Upper lobe of left lung (tissue), 6 donors: ENCODE measurements around the gene GRIK3. TPM values are rescaled to one million over a fixed set of nuclear protein-coding genes. Genes with fewer than 3 reads are reported as not detected.

ENCODE experiments used
- ATAC-seq, 2 donors: fragments of 200-7000 bp; cut with Tn5 transposase; one replicate each; pipeline ENCODE4 v1.9.1; 2022; ENCODE audit warnings: mild to moderate bottlenecking in 2 of 2, moderate library complexity in 2 of 2; ENCODE audit not compliant: low FRiP score in 2 of 2
- DNase-seq, 2 donors: peaks; one replicate each; pipeline ENCODE4 v3.0.0-alpha.2; 2019 to 2020
- H3K27ac ChIP-seq, 4 donors: fragments of 200-600 bp; sonication (generic); one replicate each; pipeline ENCODE4 v1.5.1; 2016 to 2019
- H3K27me3 ChIP-seq, 4 donors: fragments of 200-600 bp; sonication (generic); one replicate each; pipeline ENCODE4 v1.5.1; 2017 to 2019
- H3K36me3 ChIP-seq, 4 donors: fragments of 200-600 bp; sonication (generic); one replicate each; pipeline ENCODE4 v1.5.1; 2016 to 2019
- H3K4me1 ChIP-seq, 4 donors: fragments of 200-600 bp; sonication (generic); one replicate each; pipeline ENCODE4 v1.5.1; 2018 to 2019
- H3K4me3 ChIP-seq, 4 donors: fragments of 200-600 bp; sonication (generic); one replicate each; pipeline ENCODE4 v1.5.1; 2017 to 2019; ENCODE audit warnings: mild to moderate bottlenecking in 2 of 4, moderate library complexity in 1 of 4
- H3K9me3 ChIP-seq, 4 donors: fragments of 200-600 bp; sonication (generic); one replicate each; pipeline ENCODE4 v1.5.1; 2018 to 2019
- EP300 ChIP-seq, 4 donors: sonication (generic); formaldehyde crosslinking; IDR thresholded peaks; one replicate each; pipeline ENCODE4 v1.5.1; 2017; ENCODE audit warnings: antibody characterized with exemption in 4 of 4, control low read depth in 2 of 4
- POLR2A ChIP-seq, 4 donors: fragments of 450-650 bp; IDR thresholded peaks; one replicate each; pipeline ENCODE4 v1.5.1; 2016 to 2017; ENCODE audit warnings: antibody characterized with exemption in 4 of 4, mild to moderate bottlenecking in 2 of 4
- POLR2AphosphoS5 ChIP-seq, 2 donors: sonication (generic); formaldehyde crosslinking; IDR thresholded peaks; one replicate each; pipeline ENCODE4 v1.5.1; 2017; ENCODE audit warnings: antibody characterized with exemption in 2 of 2
- WGBS, 2 donors: methylation state at CpG; one replicate each; pipeline ENCODE4 v1.1.5; 2017 to 2018; 5-methylcytosine and 5-hydroxymethylcytosine counted together
- total RNA-seq, 6 donors: library from RNA; depleted of rRNA in 4 of 6; stranded (reverse); fragments of >200 nt in 4 of 6; gene quantifications; one replicate each; pipeline versions ENCODE4 v1.1.0 to v1.2.1, GENCODE V29; 2016 to 2021
- TF ChIP-seq, protein P1 (sequence below), 6 experiments: fragments of 450-650 bp in 4 of 6; fragments of 200-600 bp in 2 of 6; sonication (generic) in 2 of 6; IDR thresholded peaks; one replicate each; pipeline ENCODE4 v1.5.1; 2016 to 2019; ENCODE audit warnings: antibody characterized with exemption in 6 of 6
- donor health status: DM: no; HTN: no; CAD: no; lungs with moderate emphysema.
- donor health status: DM: no; HTN: yes; CAD: no; lungs with severe emphysema.

The GRIK3 gene
- total RNA-seq, 6 donors from 2014 or later: 0.10 to 0.22 TPM; not detected in 4

DNA sequence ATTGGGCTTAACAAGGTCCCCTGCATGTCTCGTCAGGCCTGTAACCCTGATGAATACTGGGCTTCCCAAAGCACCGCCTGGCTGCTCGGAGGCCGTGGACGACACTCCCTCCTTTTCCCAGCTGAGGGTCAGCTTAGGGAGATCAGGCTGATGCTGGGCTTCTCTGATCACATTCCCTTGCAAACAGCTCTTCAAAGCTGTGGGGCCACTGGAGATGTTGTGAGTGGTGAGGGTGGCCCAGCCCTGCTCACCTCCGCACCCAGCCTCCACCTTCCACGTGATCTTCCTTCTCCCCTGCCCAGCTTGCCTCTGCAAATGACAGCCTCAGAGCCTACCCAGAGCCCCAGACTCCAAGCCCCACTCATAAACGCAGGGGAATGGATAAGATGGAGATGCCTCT is 195.4 kb downstream of the GRIK3 start:
- 53 to 60% methylated on average over 8 of the region's 8 CpGs for WGBS, 2 donors
- H3K4me3 ChIP-seq: no peak overlapping the region

DNA sequence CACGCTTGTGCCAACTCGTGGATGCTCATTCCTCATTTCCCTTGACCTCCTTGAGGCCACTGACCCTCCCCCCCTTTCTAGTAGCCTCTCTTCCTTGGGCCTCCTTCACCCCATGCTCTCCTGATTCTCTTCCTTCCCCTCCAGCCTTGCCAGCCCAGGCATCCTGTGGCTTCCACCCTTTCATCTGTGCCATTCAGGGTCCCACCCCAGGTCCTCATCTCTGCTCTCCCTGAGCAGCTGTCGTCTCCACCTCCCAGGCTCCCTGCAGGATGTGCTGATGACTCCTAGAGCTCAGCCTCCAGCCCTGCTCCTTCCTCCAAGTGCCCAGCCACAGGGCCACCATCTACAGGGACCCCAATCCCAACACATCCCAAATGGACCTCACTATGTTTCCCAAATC is 197.4 kb downstream of the GRIK3 start:
- Histone ChIP-seq H3K4me3 (no peak overlapping the region), H3K36me3 (no peaks in the 10 kb centered on the region), H3K9me3 (no peaks in the 10 kb centered on the region), H3K27me3 (no peaks in the 10 kb centered on the region), H3K27ac (no peak overlapping the region), H3K4me1 (no peaks in the 10 kb centered on the region)
- WGBS, 2 donors: 37 to 39% methylated on average over 3 of the region's 3 CpGs
- ATAC-seq (no peak), DNase-seq (no peak)
- TF ChIP-seq POLR2AphosphoS5 (IDR thresholded peaks at IDR 0.05): no peak
- no peak for TF ChIP-seq EP300 (IDR thresholded peaks at IDR 0.05)
- no peak for TF ChIP-seq POLR2A (IDR thresholded peaks at IDR 0.05)
- TF ChIP-seq, protein P1, sequence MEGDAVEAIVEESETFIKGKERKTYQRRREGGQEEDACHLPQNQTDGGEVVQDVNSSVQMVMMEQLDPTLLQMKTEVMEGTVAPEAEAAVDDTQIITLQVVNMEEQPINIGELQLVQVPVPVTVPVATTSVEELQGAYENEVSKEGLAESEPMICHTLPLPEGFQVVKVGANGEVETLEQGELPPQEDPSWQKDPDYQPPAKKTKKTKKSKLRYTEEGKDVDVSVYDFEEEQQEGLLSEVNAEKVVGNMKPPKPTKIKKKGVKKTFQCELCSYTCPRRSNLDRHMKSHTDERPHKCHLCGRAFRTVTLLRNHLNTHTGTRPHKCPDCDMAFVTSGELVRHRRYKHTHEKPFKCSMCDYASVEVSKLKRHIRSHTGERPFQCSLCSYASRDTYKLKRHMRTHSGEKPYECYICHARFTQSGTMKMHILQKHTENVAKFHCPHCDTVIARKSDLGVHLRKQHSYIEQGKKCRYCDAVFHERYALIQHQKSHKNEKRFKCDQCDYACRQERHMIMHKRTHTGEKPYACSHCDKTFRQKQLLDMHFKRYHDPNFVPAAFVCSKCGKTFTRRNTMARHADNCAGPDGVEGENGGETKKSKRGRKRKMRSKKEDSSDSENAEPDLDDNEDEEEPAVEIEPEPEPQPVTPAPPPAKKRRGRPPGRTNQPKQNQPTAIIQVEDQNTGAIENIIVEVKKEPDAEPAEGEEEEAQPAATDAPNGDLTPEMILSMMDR (IDR thresholded peaks at IDR 0.05): no peak

More for the DNA sequence above, 195.4 kb downstream of the GRIK3 start:
- H3K4me1 ChIP-seq: no peaks in the 10 kb centered on the region
- H3K9me3 ChIP-seq: no peaks in the 10 kb centered on the region
- DNase-seq (no peak), ATAC-seq (no peak)
- H3K27ac ChIP-seq: no peak overlapping the region
- H3K36me3 ChIP-seq: no peaks in the 10 kb centered on the region
- no peaks in the 10 kb centered on the region for H3K27me3 ChIP-seq
- TF ChIP-seq EP300 (IDR thresholded peaks at IDR 0.05) (no peak), POLR2AphosphoS5 (IDR thresholded peaks at IDR 0.05) (no peak), POLR2A (IDR thresholded peaks at IDR 0.05) (no peak)
- TF ChIP-seq, protein P1 (IDR thresholded peaks at IDR 0.05): no peak

DNA sequence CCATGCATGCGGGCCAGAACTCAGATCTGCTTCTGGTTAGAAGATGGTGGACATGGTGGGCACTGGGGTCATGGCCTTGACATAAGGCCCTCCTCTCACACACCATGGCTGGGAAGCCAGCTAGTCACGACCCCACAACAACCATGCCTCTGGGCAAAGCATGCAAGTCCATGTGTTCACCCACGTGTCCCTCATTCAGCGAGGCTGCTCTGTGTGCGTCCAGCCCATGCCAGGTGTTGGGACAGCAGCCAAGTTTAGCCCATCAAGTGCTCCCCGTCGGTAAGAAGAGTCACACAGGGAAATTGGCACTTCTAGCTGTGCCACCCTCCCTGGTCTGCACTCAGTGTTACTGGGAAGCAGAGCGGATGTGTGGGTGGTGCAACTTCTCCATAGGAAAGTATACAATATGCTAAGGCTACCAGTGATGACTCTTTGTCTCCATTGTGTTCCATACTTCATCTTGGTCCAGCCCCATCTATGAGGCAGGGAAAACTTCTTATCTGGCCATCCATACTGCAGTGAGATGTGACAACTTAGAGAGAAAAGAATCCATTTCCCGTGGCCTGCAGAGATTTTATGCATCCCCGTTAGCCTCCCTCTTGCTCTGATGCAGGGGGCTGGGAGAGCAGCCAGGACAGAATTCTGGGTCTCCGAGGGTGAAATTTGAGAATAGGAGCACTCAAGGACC is 198.0 kb downstream of the GRIK3 start:
- 58 to 62% methylated on average over 5 to 11 of the region's 11 CpGs for WGBS, 2 donors
- ATAC-seq (no peak), DNase-seq (no peak)
- H3K36me3 ChIP-seq: no peaks in the 10 kb centered on the region
- H3K4me1 ChIP-seq: no peaks in the 10 kb centered on the region
- no peak overlapping the region for H3K27ac ChIP-seq
- TF ChIP-seq POLR2A (IDR thresholded peaks at IDR 0.05) (no peak), EP300 (IDR thresholded peaks at IDR 0.05) (no peak), POLR2AphosphoS5 (IDR thresholded peaks at IDR 0.05) (no peak)
- TF ChIP-seq, protein P1 (IDR thresholded peaks at IDR 0.05): no peak
- no peaks in the 10 kb centered on the region for H3K27me3 ChIP-seq
- H3K9me3 ChIP-seq: no peaks in the 10 kb centered on the region
- H3K4me3 ChIP-seq: no peak overlapping the region

DNA sequence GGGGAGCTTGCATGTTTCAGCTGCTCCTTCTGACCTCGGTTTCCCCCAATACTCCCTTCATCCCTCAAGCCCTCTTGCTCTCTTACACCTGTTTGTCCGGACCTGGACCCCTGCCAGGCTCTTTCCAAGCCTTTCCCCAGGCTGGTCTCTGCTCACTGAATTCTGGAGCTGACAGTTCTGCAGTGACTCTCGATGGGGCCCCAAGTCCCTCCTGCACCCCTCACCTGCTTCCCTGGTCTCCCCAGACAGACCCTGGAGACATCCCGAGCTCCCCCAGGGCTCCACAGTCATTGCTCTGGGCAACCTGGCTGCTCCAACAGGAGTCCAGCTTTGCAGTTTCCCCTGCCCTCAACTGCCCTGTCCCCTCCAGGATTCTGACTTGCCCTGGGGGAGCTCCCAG is 198.6 kb downstream of the GRIK3 start:
- Histone ChIP-seq H3K9me3 (no peaks in the 10 kb centered on the region), H3K4me3 (no peak overlapping the region), H3K36me3 (no peaks in the 10 kb centered on the region), H3K4me1 (no peaks in the 10 kb centered on the region), H3K27me3 (no peaks in the 10 kb centered on the region), H3K27ac (no peak overlapping the region)
- ATAC-seq (no peak), DNase-seq (no peak)
- no peak for TF ChIP-seq POLR2A (IDR thresholded peaks at IDR 0.05)
- no peak for TF ChIP-seq POLR2AphosphoS5 (IDR thresholded peaks at IDR 0.05)
- TF ChIP-seq EP300 (IDR thresholded peaks at IDR 0.05): no peak
- TF ChIP-seq, protein P1 (IDR thresholded peaks at IDR 0.05): no peak
- WGBS, 2 donors: 75 to 81% methylated on average over 4 of the region's 4 CpGs
